HG03342 (cell line): ENCODE data around the gene SPAG7.
"Not testable (repeated sequence)": the region's sequence is repeated elsewhere in the genome, so short reads cannot be mapped to it uniquely, and the experiment has no call there.

ENCODE experiments used
- ATAC-seq: cut with Tn5 transposase; IDR thresholded peaks from one replicate; pipeline ENCODE4 v1.9.1; 2021; ENCODE audit warnings: mild to moderate bottlenecking, moderate library complexity; ENCODE audit not compliant: unreplicated experiment

The SPAG7 gene

DNA sequence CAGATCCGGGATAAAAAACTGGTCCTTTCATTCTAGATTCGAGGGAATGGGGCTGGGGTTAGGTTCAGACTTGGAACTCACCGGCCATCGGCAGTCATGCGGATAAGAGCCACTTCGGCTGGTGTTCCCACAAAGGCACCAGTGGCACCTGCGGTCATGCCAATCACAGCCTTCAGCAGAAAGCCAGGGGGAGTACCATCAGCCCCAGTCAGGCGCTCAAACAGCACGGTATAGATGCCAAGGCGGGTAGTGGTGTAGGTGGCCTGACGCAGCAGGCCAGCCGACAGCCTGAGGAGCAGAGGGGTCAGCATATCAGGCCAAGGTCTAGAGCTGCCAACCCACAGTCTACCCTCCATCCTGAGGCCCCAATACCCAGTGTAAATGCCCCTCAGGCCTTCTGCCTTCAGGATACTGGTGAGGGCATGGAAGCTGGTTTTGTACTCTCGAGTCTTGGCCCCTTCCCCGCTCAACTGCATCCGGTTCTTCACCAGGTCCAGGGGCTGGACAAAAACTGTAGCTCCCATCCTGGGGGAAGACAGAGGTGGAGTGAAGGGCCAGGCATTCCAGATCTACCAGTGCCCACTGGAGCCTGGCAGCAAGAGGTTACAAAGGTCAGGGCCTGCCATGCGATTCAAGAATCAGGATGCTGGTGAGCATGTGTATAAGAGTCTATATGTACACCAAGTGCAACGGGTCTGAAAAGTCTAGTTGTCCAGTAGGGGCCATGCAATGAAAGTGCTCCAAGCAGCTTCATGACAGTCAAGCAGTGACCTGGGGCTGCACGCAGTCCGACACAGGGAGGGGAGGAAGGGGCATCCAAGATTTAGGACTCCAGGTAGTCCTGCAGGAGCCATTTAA, 28.7 kb downstream of the SPAG7 start:
- ATAC-seq: no peak

GRCh38 chr17:4938069-4938491, 29.5 kb downstream of the SPAG7 start:
- no peak for ATAC-seq

DNA sequence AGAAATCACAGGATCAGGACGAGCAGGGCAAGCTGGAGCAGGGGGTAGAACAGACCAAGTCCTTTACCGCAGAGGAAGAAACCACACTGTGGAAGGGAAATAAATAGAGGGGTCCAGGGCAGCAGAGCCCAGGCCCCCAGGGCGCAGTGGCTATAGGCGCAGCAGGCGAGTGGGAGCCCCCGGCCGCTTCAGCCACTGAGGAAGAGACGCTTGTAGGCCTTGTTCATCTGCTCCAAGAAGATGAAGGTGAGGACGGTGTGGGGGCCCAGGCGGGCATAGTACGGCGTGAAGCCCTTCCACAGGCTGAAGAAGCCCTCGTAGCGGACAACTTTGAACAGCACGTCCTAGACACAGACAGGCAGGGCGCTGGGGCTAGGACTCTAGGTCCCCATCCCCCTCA, 30.1 kb downstream of the SPAG7 start:
- ATAC-seq: no peak

DNA sequence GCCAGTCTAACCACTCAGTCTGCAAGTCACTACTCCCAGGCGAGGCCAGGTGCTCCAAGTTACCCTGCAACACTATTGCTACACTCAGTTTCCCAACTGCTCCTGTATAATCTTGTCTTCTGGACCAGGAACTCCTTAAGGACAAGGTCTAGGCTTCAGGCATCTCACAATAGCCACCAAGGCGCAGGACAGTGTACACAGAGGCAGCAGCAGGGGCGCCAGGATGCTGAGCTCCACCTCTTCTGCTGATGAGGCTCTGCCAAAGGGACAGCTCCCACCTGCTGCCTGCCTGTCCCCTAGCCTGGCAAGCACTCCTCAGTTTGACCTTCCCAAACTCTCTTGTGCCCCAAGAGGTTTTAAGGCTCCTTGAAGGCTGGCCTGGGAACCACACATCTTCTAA, 31.2 kb downstream of the SPAG7 start:
- ATAC-seq: no peak

GRCh38 chr17:4935650-4936049, 32.0 kb downstream of the SPAG7 start:
- no peak for ATAC-seq

GRCh38 chr17:4934173-4934979, 33.2 kb downstream of the SPAG7 start:
- no peak for ATAC-seq

- no peak for ATAC-seq
Observed at GRCh38 chr17:4933646-4934045, 34.0 kb downstream of the SPAG7 start.

DNA sequence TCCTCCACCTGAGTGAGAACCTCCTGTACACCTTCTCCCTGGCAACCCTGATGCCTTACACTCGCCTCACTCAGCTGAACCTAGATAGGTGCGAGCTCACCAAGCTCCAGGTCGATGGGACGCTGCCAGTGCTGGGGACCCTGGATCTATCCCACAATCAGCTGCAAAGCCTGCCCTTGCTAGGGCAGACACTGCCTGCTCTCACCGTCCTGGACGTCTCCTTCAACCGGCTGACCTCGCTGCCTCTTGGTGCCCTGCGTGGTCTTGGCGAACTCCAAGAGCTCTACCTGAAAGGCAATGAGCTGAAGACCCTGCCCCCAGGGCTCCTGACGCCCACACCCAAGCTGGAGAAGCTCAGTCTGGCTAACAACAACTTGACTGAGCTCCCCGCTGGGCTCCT, 34.9 kb downstream of the SPAG7 start:
- no peak for ATAC-seq

DNA sequence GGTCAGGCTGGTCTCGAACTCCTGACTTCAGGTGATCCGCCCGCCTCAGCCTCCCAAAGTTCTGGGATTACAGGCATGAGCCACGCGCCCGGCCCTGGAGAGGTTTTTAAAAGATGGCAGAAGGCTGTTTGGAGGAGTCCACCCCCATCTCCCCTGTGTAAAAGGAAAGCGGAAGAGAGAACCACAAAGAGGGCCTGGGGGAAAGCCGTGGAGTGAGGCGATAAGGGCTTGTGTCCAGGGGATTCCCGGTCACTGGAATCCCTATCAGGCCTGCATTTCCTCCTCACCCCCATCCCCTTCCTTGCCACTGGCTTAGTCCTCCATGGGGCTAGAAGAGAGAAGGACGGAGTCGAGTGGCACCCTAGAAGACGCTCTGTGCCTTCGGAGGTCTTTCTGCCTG, 35.7 kb downstream of the SPAG7 start, which contains the start of gene GP1BA:
TSS of gene GP1BA (plus strand) at position 315 of the 400 bp plus-strand sequence. CDS start 328 bp downstream, outside the sequence.
- no peak for ATAC-seq

GRCh38 chr17:4928881-4929280, 38.7 kb downstream of the SPAG7 start:
- ATAC-seq: no peak

- ATAC-seq: not testable (repeated sequence)
Observed at GRCh38 chr17:4926577-4927335, 40.9 kb downstream of the SPAG7 start.

DNA sequence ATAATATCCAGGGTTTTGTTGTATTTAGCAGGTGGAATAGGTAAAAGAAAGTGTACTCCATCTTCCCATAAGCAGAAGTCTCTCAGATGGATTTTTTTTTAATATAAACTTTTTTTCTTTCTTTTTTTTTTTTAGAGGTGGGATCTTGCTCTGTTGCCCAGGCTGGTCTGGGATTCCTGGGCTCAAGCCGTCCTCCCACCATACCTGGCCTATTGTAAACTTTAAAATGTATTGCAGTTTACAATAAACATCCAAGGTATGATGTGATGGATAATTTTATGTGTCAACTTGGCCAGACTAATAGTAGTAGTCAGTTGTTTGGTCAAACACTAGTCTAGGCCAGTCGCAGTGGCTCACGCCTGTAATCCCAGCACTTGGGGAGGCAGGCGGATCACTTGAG, 46.3 kb downstream of the SPAG7 start:
- no peak for ATAC-seq

DNA sequence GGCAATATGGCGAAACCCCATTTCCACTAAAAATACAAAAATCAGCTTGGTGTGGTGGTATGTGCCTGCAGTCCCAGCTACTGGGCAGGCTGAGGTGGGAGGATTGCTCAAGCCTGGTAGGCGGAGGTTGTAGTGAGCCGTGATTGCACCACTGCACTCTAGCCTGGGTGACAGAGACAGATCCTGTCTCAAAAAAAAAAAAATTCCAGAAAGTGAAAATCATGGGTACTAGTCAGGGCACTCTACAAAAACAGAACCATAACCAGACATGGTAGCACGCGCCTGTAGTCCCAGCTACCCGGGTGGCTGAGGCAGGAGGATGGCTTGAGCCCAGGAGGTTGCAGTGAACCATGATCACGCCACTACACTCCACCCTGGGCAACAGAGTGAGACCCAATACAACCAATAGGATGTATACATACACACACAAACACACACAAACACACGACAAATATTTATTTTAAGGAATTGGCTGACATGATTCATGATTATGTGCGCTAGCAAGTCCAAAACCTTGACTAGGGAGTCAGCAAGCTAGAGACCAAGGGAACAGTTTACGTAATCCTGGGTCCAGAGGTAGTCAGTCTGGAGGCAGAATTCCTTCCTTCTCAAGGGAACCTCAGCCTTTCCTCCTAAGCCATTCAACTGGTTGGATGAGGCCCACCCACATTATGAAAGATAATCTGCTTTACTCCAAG, 47.1 kb downstream of the SPAG7 start:
- ATAC-seq: no peak

DNA sequence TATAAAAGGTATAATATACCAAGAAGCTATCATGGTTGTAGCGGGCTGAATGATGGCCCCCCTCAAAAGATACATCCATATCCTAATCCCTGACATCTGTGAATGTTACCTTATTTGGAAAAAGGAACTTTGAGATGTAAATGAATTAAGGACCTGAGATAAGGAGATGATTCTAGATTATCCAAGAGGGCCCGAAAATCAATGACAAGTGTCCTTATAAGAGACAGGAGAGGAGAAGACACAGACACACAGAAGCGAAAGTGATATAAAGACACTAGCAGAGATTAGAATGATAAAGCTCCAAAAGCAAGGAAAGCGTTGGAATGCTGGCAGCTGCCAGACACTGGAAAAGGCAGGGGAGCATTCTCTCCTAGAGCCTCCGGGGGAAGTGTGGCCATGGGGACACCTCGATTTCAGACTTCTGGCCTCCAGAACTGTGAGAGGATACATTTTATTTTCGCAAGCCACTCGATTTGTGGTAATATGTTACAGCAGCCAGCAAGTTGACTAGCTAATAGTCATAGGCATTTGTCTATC, 48.0 kb downstream of the SPAG7 start:
- no peak for ATAC-seq

DNA sequence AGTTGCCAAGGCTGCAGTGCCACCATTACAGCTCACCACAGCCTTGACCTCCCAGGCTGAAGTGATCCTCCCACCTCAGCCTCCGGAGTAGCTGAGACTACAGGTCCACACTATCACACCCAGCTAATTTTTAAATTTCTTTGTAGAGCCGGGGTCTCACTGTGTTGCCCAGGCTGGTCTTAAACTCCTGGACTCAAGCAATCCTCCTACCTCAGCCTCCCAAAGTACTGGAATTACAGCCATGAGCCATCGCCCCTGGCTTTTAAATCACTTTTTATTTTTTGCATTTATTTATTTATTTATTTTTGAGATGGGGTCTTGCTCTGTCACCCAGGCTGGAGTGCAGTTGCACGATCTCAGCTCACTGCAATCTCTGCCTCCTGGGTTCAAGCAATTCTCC, 53.1 kb downstream of the SPAG7 start:
- ATAC-seq: not testable (repeated sequence)

GRCh38 chr17:4913994-4914393, 53.6 kb downstream of the SPAG7 start:
- ATAC-seq: no peak
